Measurements from ENCODE around the gene MRPS22.
"Not testable (repeated sequence)": the region's sequence is repeated elsewhere in the genome, so short reads cannot be mapped to it uniquely, and the experiment has no call there.

The MRPS22 gene

GRCh38 chr3:139312416-139312815 lies 31.4 kb upstream of the MRPS22 start:
- no peak for DNase-seq (ENCODE audit: low spot score)

GRCh38 chr3:139312959-139313358 lies 30.9 kb upstream of the MRPS22 start:
- DNase-seq (ENCODE audit: low spot score) = no peak

DNA sequence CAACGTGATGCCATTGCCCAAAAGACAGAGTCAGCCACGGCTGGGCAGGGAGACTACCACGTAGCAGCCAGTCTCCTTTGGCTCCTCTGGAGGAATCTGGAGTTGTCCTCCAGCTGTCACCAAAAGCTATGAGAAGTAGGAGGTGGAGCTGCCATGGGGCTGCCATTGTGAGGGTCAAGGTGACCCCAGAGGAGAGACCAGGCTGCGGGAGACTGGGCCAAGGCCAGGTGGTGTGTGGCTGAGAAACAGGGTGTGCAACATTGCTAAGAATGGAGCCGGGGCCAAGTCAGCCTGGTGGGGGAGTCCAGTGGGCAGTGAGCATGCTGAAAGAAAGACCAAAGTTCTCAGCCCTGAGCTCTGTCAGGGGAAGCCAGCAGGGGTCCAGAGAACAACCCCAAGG lies 29.9 kb upstream of the MRPS22 start:
- no peak for DNase-seq (ENCODE audit: low spot score)

DNA sequence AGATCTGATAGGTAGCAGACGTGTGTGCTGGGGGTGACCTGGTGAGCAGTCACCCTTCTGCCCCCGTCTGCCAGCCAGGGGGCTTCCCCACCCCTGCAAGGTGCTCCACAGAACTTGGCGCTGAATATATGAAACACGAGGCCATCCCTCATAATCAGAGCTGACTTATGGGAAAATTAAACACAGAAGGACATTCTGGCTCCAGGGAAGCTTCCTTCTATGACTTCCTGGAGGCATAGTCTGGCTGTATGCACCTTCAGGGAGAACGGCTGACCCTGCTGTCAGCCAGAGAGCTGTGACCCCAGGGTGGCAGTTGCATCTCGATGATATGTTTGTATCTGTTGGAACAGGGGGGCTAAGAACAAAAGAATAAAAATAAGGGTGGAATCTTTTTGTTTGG lies 26.6 kb upstream of the MRPS22 start:
- no peak for DNase-seq (ENCODE audit: low spot score)

- DNase-seq (ENCODE audit: low spot score) = no peak
These were observed 26.0 kb upstream of the MRPS22 start for GRCh38 chr3:139317660-139318430.

GRCh38 chr3:139318431-139318816 lies 25.4 kb upstream of the MRPS22 start:
- DNase-seq (ENCODE audit: low spot score) = no peak

GRCh38 chr3:139318826-139319225 lies 25.0 kb upstream of the MRPS22 start:
- DNase-seq (ENCODE audit: low spot score) = no peak

GRCh38 chr3:139319428-139320402 lies 24.1 kb upstream of the MRPS22 start:
- DNase-seq (ENCODE audit: low spot score) = no peak

DNA sequence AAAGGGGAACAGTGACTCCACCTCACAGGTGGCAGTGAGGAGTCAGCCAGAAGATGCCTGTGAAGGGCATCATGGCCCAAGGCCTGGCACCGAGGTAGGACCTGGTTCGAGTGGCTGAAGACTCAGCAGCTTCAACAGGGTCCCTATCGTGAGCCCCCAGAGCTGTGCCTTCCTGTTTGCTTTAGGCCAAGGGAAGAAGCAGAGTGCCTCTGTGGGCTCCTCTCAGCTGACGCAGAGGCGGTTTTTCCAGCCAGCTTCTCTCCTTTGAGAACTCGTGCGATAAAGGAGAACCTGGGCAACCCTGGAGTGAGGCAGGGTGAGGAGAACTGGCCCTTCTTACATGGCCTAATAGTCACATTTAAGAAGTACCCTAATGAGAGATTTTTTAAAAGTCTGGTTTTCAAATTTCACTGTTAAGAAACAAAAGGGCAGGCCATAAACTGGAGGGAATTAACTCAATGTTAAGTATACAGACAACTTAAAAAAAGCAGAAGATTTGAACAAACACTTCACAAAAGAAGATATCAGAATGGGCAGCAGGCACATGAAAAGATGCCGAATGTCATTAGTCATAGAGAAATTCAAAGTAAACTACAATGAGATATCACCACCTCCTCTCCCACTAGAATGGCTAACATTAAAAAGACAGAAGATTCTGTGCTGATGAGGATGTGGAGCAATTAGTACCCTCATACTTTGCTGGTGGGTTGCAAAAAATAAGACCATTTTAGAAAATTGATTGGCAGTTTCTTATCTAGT lies 23.1 kb upstream of the MRPS22 start:
- no peak for DNase-seq (ENCODE audit: low spot score)

- DNase-seq (ENCODE audit: low spot score) = no peak
These were observed 21.5 kb upstream of the MRPS22 start for GRCh38 chr3:139322346-139322745.

DNA sequence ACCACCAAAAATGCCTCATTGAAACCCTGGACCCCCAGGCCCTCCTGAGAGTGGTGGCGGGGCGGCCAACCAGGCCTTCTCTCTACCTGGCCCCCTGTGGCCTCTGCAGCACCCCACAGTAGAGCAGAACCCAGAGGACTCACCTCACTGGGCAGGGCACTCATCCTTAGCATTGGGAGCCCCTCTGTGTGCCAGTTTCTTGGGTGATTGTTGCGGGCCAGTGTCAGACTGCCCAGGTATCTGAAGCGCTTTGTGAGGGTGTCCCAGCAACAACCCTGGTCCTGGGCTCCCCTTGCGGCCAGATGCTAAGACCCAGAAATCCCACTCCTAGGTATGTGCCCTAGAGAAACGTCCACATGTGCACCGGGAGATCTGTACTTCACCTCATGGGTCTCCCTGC lies 20.7 kb upstream of the MRPS22 start:
- no peak for DNase-seq (ENCODE audit: low spot score)

DNA sequence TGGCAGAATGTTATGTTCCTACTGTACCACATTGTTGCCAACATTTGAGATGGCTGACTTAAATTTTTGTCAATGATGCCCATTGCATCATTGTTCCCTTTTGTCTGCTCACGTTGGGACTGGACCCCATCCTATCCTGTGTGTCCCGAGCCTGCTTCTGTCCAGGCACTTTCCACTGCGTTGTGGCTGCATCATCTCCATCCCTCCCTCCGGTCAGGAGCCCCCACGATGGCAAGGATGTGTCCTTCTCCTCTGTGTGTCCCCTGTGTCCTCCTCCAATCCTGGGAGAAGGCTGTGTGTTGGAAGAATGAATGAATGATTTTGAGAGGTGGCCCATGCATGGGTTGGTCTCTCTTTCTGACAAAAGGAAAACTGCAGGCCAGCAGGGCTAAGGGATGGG lies 19.4 kb upstream of the MRPS22 start:
- no peak for DNase-seq (ENCODE audit: low spot score)

GRCh38 chr3:139325551-139325950 lies 18.3 kb upstream of the MRPS22 start:
- no peak for DNase-seq (ENCODE audit: low spot score)

DNA sequence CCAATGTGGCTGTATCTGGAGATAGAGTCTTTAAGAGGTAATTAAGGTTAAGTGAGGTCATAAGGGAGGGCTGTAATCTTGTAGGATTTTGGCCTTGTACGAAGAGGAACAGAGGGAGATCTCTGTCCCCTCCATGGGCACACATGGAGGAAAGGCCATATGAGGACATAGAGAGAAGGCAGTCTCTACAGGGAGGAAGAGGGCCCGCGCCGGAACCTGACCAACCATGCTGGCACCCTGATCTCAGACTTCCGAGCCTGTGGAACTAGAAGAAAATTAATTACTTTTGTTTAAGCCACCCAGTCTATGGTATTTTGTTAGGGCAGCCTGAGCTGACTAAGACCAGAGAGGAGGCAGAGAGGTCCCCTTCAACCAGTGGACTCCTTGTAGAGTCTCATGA lies 17.7 kb upstream of the MRPS22 start:
- DNase-seq (ENCODE audit: low spot score) = no peak

GRCh38 chr3:139326707-139327106 lies 17.1 kb upstream of the MRPS22 start:
- DNase-seq (ENCODE audit: low spot score) = no peak

GRCh38 chr3:139327231-139327630 lies 16.6 kb upstream of the MRPS22 start:
- DNase-seq (ENCODE audit: low spot score) = no peak

DNA sequence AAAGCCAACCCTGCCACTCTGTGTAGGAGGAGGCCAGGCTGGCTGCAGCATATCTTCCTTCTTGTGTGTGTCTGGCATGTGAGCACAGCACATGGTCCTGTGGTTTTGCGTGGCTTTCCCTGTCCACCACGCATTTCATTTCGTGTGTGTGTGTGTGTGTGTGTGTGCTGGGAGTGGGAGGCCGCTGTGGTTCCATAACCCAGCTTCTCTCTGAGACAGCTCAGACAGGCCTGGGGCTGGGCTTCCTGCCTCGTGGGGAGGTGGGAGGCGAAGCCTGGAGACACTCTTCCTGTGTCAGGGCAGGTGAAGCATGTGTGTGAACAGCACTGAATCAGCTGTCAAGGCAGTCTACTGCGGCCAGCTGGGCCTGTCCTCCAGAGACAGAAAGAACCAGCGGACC lies 16.0 kb upstream of the MRPS22 start:
- DNase-seq (ENCODE audit: low spot score) = no peak

GRCh38 chr3:139328356-139328755 lies 15.5 kb upstream of the MRPS22 start:
- DNase-seq (ENCODE audit: low spot score) = no peak

GRCh38 chr3:139329364-139329850 lies 14.4 kb upstream of the MRPS22 start:
- DNase-seq (ENCODE audit: low spot score) = peak; percentile 95

DNA sequence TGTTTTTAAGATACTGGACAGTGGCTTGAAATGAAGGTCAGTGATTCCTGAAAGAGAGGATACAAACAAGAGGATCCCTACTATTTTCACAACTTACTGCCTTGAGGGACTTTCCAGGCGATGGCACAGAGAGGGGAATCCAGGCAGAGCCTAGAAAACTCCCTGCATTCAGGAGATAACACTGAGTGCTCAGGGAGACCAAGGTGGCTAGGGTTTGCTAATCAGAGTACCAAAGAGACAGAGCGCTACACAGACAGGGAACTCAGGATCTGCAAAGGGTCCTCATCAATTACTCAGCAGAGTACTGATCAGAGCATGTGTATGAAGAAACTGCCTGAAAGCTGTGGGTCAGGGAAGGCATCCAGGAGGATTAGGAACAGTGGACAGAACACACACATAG lies 11.7 kb upstream of the MRPS22 start:
- DNase-seq (ENCODE audit: low spot score) = no peak

DNA sequence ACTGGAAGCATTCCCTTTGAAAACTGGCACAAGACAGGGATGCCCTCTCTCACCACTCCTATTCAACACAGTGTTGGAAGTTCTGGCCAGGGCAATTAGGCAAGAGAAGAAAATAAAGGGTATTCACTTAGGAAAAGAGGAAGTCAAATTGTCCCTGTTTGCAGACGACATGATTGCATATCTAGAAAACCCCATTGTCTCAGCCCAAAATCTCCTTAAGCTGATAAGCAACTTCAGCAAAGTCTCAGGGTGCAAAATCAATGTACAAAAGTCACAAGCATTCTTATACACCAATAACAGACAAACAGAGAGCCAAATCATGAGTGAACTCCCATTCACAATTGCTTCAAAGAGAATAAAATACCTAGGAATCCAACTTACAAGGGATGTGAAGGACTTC lies 9.1 kb upstream of the MRPS22 start:
- not testable (repeated sequence) for DNase-seq (ENCODE audit: low spot score)

- no peak for DNase-seq (ENCODE audit: low spot score)
These were observed 5.4 kb upstream of the MRPS22 start for GRCh38 chr3:139338405-139338804.
